KBM-7 (cell line): ENCODE results near the gene RPL29.
"Not testable (repeated sequence)": the region's sequence is repeated elsewhere in the genome, so short reads cannot be mapped to it uniquely, and the experiment has no call there.

ENCODE experiments used
- DNase-seq: peaks from one replicate; pipeline ENCODE4 v3.0.0-alpha.2; 2015
- in situ Hi-C: fragments of 300-500 bp; cut with MboI; formaldehyde crosslinking; loops from 2 replicates; pipeline ENCODE4 v1.14.3; 2020; ENCODE audit warnings: low sequenced_read_pairs, low pct_unique_long_range_greater_than_20kb, mixed read lengths

RPL29 gene

GRCh38 chr3:51995346-51996163, at the start of gene RPL29:
TSS of gene RPL29 (minus strand) at chr3:51995895. CDS start at chr3:51995461, 434 bp downstream.
- in situ Hi-C loops: no loop called here
- peak; percentile 97 for DNase-seq

- DNase-seq: peak; percentile 18
- in situ Hi-C loops: no loop called here
Observed at GRCh38 chr3:52044869-52045619, 49.3 kb upstream of the RPL29 start.

GRCh38 chr3:52043750-52044149, 48.1 kb upstream of the RPL29 start:
- DNase-seq: no peak
- in situ Hi-C loops: no loop called here

GRCh38 chr3:52043039-52043438, 47.3 kb upstream of the RPL29 start:
- in situ Hi-C loops, DNase-seq: not testable (repeated sequence)

GRCh38 chr3:52041118-52041731, 45.5 kb upstream of the RPL29 start:
- DNase-seq: peak; percentile 21
- in situ Hi-C loops: no loop called here

- in situ Hi-C loops: no loop called here
- no peak for DNase-seq
Observed at GRCh38 chr3:52040600-52040999, 44.9 kb upstream of the RPL29 start.

GRCh38 chr3:52039846-52040245, 44.2 kb upstream of the RPL29 start:
- in situ Hi-C loops: no loop called here
- DNase-seq: no peak

GRCh38 chr3:52039426-52039825, 43.7 kb upstream of the RPL29 start:
- DNase-seq: no peak
- in situ Hi-C loops: no loop called here

- no peak for DNase-seq
- in situ Hi-C loops: no loop called here
Observed at GRCh38 chr3:52038227-52038626, 42.5 kb upstream of the RPL29 start.

- in situ Hi-C loops: no loop called here
- DNase-seq: no peak
Observed at GRCh38 chr3:52037291-52037690, 41.6 kb upstream of the RPL29 start.

GRCh38 chr3:52036829-52037228, 41.1 kb upstream of the RPL29 start:
- no peak for DNase-seq
- in situ Hi-C loops: no loop called here

- in situ Hi-C loops: no loop called here
Observed at GRCh38 chr3:52036222-52036694, 40.6 kb upstream of the RPL29 start.

GRCh38 chr3:52034651-52035050, 39.0 kb upstream of the RPL29 start:
- in situ Hi-C loops: no loop called here
- DNase-seq: no peak

More at GRCh38 chr3:52036222-52036694, 40.6 kb upstream of the RPL29 start:
- no peak for DNase-seq

- DNase-seq: no peak
- in situ Hi-C loops: no loop called here
Observed at GRCh38 chr3:52034212-52034611, 38.5 kb upstream of the RPL29 start.

- DNase-seq, in situ Hi-C loops: not testable (repeated sequence)
Observed at GRCh38 chr3:52033748-52034147, 38.1 kb upstream of the RPL29 start.

- in situ Hi-C loops: no loop called here
- DNase-seq: no peak
Observed at GRCh38 chr3:52032702-52033408, 37.2 kb upstream of the RPL29 start.

GRCh38 chr3:52031896-52032295, 36.2 kb upstream of the RPL29 start:
- in situ Hi-C loops: no loop called here
- DNase-seq: no peak

GRCh38 chr3:52030714-52031310, 35.1 kb upstream of the RPL29 start:
- in situ Hi-C loops: no loop called here
- DNase-seq: no peak

- in situ Hi-C loops: no loop called here
- DNase-seq: no peak
Observed at GRCh38 chr3:52029535-52029934, 33.8 kb upstream of the RPL29 start.
